Measurements from ENCODE around the gene SAMD14.

Gene SAMD14

DNA sequence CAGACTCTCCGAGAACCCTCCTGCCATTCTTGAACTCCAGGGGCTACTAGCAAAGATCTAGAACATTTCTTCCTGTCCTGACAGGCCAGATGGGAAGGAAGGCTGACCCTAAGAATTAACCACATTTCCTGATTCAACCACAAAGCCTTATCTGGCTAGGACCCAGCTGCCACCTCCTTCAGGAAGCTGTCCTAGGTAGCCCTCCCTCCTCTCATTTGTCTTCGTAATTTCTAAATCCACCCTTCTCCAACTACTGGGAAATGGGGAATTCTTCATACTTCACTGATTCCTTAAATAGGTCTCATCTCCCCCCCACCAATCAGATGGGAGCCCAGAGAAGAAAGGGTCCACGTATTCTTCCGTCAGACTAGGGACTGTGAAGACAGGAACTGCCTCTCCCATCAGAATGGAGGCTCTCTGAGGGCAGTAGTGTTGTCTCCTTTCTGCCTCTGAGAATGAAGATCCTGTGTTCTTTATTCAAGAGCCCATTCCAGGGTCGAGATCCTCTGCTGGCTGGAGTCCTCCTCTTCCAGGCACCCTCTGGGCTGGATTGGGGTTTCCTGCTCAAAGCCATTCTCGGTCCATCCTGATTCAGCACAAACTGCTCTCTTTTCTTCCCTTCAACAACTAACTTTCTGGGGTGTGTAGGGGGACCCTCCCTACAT, 2.1 kb downstream of the SAMD14 start:
- DNase-seq = no peak
- TF ChIP-seq GATA1 (IDR thresholded peaks at IDR 0.05; ENCODE audit: low read depth, low read length) (no peak), POLR2A (IDR thresholded peaks at IDR 0.05; ENCODE audit: low read length) (no peak)

DNA sequence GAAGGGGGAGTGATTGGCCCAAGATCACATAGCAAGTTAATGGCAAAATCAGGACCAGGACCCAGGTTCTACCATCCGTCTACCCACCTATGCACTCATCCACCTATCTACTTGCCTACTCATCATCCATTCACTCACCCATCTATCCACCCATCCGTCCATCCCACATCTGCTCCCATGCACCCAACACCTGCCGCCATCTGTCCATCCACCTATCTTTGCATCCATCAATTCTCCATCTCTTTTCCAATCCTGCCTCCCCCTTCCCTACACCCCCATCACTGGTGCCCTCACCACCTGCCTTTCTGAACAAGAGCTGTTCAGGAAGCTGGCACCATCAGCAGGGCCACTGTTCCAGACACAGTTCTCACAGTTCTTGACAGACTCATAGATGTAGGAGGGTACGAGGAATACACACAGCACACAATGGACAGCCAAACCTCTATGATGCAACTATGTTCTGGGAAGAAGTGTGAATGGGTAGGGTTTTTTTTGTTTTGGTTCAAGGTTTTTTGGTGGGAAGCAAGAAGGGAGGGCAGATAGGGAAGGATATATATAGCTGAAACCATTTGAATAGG, 4.5 kb downstream of the SAMD14 start:
- no peak for DNase-seq
- TF ChIP-seq POLR2A (IDR thresholded peaks at IDR 0.05; ENCODE audit: low read length) = no peak
- TF ChIP-seq GATA1 (IDR thresholded peaks at IDR 0.05; ENCODE audit: low read depth, low read length) = no peak

DNA sequence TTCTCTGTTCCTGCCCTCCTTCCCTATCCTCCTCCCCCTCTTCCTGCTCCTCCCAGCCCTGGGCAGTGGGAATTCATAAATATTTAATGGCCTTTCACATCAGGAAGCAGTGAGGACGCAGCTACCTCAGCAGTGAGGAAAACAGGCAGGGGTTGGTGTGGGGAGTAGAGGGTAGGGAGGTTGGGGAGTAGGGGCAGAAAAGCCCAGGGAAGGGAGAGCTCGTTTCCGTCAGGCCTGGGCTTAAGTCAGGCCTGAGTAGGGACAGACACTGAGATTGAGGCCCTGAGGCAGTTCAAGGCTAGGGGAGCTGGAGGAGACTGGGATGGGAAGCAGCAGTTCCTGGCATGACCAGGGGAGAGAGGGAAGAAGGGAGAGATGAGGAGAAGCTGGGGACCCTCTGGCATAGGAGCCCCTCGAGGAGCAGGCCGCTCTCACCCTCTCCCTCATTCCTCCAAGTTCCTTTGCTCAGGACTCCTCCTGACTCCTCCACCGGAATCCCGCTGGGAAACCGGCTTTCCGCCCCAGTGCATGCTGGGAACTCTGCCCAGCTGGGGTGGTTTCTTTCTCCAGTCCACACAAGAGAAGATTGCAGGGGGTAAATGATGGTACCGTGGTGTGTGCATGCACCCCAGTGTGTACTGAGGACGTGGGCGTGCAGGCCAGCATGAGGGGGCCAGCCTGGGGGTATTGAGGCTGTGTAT, 6.2 kb downstream of the SAMD14 start:
- DNase-seq = no peak
- TF ChIP-seq GATA1 (IDR thresholded peaks at IDR 0.05; ENCODE audit: low read depth, low read length) (no peak), POLR2A (IDR thresholded peaks at IDR 0.05; ENCODE audit: low read length) (no peak)

DNA sequence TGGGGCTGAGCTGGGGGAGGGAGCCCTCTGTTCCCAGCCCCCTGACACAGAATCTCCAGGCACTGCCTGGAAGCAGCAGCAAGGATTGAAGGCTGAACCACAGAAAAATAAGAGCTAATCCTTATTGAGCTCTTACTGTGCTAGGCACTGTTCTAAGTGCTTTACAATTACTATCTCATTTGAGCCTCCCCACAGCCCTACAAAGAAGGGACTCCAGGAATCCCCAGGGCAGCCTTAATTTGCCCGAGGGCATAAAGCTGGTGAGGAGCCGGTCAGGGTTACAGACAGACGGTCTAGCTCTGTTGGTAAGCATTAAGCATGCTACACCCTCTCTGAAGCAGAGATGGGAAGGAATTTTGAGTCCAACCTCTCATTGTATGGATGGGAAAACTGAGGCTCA, 7.0 kb downstream of the SAMD14 start:
- DNase-seq = no peak
- no peak for TF ChIP-seq POLR2A (IDR thresholded peaks at IDR 0.05; ENCODE audit: low read length)
- TF ChIP-seq GATA1 (IDR thresholded peaks at IDR 0.05; ENCODE audit: low read depth, low read length) = no peak

- no peak for DNase-seq
- TF ChIP-seq GATA1 (IDR thresholded peaks at IDR 0.05; ENCODE audit: low read depth, low read length) = no peak
- TF ChIP-seq POLR2A (IDR thresholded peaks at IDR 0.05; ENCODE audit: low read length) = no peak
Measured at GRCh38 chr17:50120475-50121253, 9.3 kb downstream of the SAMD14 start.

GRCh38 chr17:50118828-50119218, 11.1 kb downstream of the SAMD14 start:
- TF ChIP-seq POLR2A (IDR thresholded peaks at IDR 0.05; ENCODE audit: low read length) (no peak), GATA1 (IDR thresholded peaks at IDR 0.05; ENCODE audit: low read depth, low read length) (no peak)
- no peak for DNase-seq

- no peak for DNase-seq
- TF ChIP-seq POLR2A (IDR thresholded peaks at IDR 0.05; ENCODE audit: low read length) = no peak
- no peak for TF ChIP-seq GATA1 (IDR thresholded peaks at IDR 0.05; ENCODE audit: low read depth, low read length)
Measured at GRCh38 chr17:50118076-50118827, 11.7 kb downstream of the SAMD14 start.

GRCh38 chr17:50117202-50118051, 12.5 kb downstream of the SAMD14 start:
- DNase-seq = peak; percentile 52 to 55
- no peak for TF ChIP-seq GATA1 (IDR thresholded peaks at IDR 0.05; ENCODE audit: low read depth, low read length)
- TF ChIP-seq POLR2A (IDR thresholded peaks at IDR 0.05; ENCODE audit: low read length) = no peak

GRCh38 chr17:50115756-50116155, 14.2 kb downstream of the SAMD14 start:
- TF ChIP-seq GATA1 (IDR thresholded peaks at IDR 0.05; ENCODE audit: low read depth, low read length) = no peak
- no peak for TF ChIP-seq POLR2A (IDR thresholded peaks at IDR 0.05; ENCODE audit: low read length)
- no peak for DNase-seq

- TF ChIP-seq GATA1 (IDR thresholded peaks at IDR 0.05; ENCODE audit: low read depth, low read length) (no peak), POLR2A (IDR thresholded peaks at IDR 0.05; ENCODE audit: low read length) (no peak)
- peak; percentile 51 to 56 for DNase-seq
Measured at GRCh38 chr17:50114849-50115357, 15.1 kb downstream of the SAMD14 start.

GRCh38 chr17:50114401-50114800, 15.6 kb downstream of the SAMD14 start:
- no peak for DNase-seq
- no peak for TF ChIP-seq GATA1 (IDR thresholded peaks at IDR 0.05; ENCODE audit: low read depth, low read length)
- TF ChIP-seq POLR2A (IDR thresholded peaks at IDR 0.05; ENCODE audit: low read length) = no peak

GRCh38 chr17:50113624-50114320, 16.2 kb downstream of the SAMD14 start:
- DNase-seq = no peak
- no peak for TF ChIP-seq GATA1 (IDR thresholded peaks at IDR 0.05; ENCODE audit: low read depth, low read length)
- no peak for TF ChIP-seq POLR2A (IDR thresholded peaks at IDR 0.05; ENCODE audit: low read length)
